Heart right ventricle (tissue), 16 donors: Measurements from ENCODE around the gene DOCK2. TPM values are rescaled to one million over a fixed set of nuclear protein-coding genes. Genes with fewer than 3 reads are reported as not detected.

Experiments
- ATAC-seq, 8 donors: fragments of 200-7000 bp; cut with Tn5 transposase; one replicate each; pipeline ENCODE4 v1.9.1; 2020; ENCODE audit warnings: mild to moderate bottlenecking in 8 of 8, moderate library complexity in 8 of 8, moderate number of reproducible peaks in 1 of 8
- DNase-seq, 2 donors: peaks; one replicate each; pipeline ENCODE4 v3.0.0-alpha.2; 2020
- H3K27ac ChIP-seq, 10 donors: fragments of 200-600 bp; sonication (generic) in 2 of 10; one replicate each; pipeline versions ENCODE4 v1.5.0 to v1.8.0; 2020 to 2022; ENCODE audit warnings: mild to moderate bottlenecking in 3 of 10
- H3K27me3 ChIP-seq, 7 donors: fragments of 200-600 bp; one replicate each; pipeline ENCODE4 v1.8.0; 2021 to 2022; ENCODE audit warnings: mild to moderate bottlenecking in 2 of 7
- H3K36me3 ChIP-seq, 9 donors: fragments of 200-600 bp; sonication (generic) in 1 of 9; one replicate each; pipeline versions ENCODE4 v1.5.0 to v1.8.0; 2020 to 2022; ENCODE audit warnings: mild to moderate bottlenecking in 2 of 9
- H3K4me1 ChIP-seq, 9 donors: fragments of 200-600 bp; sonication (generic) in 1 of 9; one replicate each; pipeline versions ENCODE4 v1.5.0 to v1.8.0; 2020 to 2022; ENCODE audit warnings: mild to moderate bottlenecking in 4 of 9
- H3K4me3 ChIP-seq, 10 donors: fragments of 200-600 bp; sonication (generic) in 2 of 10; one replicate each; pipeline versions ENCODE4 v1.5.0 to v1.8.0; 2020 to 2022; ENCODE audit warnings: mild to moderate bottlenecking in 7 of 10, moderate library complexity in 2 of 10
- H3K9me3 ChIP-seq, 11 donors: fragments of 200-600 bp in 10 of 11; sonication (generic) in 2 of 11; one replicate each; pipeline versions ENCODE4 v1.5.0 to v1.8.0; 2013 to 2022; ENCODE audit warnings: mild to moderate bottlenecking in 2 of 11, control low read depth in 1 of 11, moderate library complexity in 1 of 11
- WGBS, 2 donors: extraction: QIAGEN DNeasy Blood & Tissue Kit; methylation state at CpG; one replicate each; pipeline ENCODE4 v1.1.7; 2013; ENCODE audit warnings: inconsistent platforms in 1 of 2; 5-methylcytosine and 5-hydroxymethylcytosine counted together
- intact Hi-C, 10 donors: fragments of 100-400 bp; cut with DNase I; formaldehyde crosslinking; loops; one replicate each; pipeline versions ENCODE4 v1.11.1 to v1.14.2; 2022
- polyA plus RNA-seq, 2 donors: library from polyadenylated mRNA; stranded (reverse); fragments of 200-250 nt; gene quantifications; one replicate each; pipeline ENCODE4 v1.2.3, GENCODE V29; 2013
- total RNA-seq, 10 donors: library from RNA; stranded (reverse); fragmentation: NEBNext Ultra II Directional in 3 of 10; extraction: Animal tissue kit (Norgen Biotek cat#: 25700) in 3 of 10; gene quantifications; one replicate each; pipeline versions ENCODE4 v1.2.1 to v1.2.4, GENCODE V29; 2021 to 2023
- TF ChIP-seq, protein P1 (sequence below), 9 donors: fragments of 200-600 bp; sonication (generic) in 2 of 9; IDR thresholded peaks; one replicate each; pipeline versions ENCODE4 v1.5.0 to v1.8.0; 2021 to 2022; ENCODE audit warnings: antibody characterized with exemption in 9 of 9, mild to moderate bottlenecking in 5 of 9, moderate library complexity in 1 of 9
- donor health status: Arrhythmogenic right ventricular cardiomyopathy.
- donor health status: ischemic (EF 13 %, LVEDD 7.1; RV severe dilation, severe dysfunction).
- donor health status: healthy with polysubstance abuse.
- donor health status: DM: no; HTN: yes; CAD: no.
- donor health status: DM: no; HTN: no; CAD: no.
- donor health status: ischemic (EF 25% LVEDD 6.9; RV normal size, moderate dysfunction).
- donor health status: ischemic (EF 25% LVEDD 5.7; RV mildly dilated, moderate dysfunction).
- donor health status: healthy.
- donor health status: DM: yes; HTN: yes; CAD: no.
- donor health status: Ischemic cardiomyopathy.
- donor health status: ischemic (EF 35%, LVEDD 5.7; RV mildly dilated, moderate dysfunction).
- donor health status: nonischemic (EF 11% LVEDD 7.7; RV severe dilation, severe dysfunction).
- donor health status: DM: yes; HTN: yes; CAD: no.
- donor health status: PGD.
- donor health status: ischemic (EF 29% LVEDD 5.4; RV normal size, mild dysfunction).
- donor health status: nonischemic (EF 23%, LVEDD 6.1; RV moderate dilation, normal function).

Gene DOCK2
- total and polyA plus RNA-seq, 12 donors: 1.2 to 24.6 (median 4.2) TPM

DNA sequence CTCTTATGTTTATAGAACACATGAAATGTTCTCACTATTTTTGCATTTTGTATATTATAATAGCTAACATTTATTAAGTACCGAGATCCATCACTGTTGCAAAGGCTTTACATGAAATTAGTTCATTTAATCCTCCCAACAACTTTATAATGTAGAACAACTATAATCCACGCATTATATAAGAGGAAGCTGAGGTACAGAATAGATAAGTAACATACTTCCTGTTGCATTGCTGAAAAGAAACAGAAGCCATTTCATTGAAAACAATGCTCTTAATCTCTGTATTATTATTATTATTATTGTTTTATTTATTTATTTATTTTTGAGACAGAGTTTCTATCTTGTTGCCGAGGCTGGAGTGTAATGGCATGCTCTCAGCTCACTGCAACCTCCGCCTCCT is 351.1 kb downstream of the DOCK2 start:
- Histone ChIP-seq H3K9me3 (no peaks in the 10 kb centered on the region), H3K4me1 (no peaks in the 10 kb centered on the region), H3K4me3 (no peak overlapping the region), H3K27ac (no peak overlapping the region), H3K36me3 (peaks cover 0 to 80% (median 0%) of the 10 kb centered on the region in 9 donors), H3K27me3 (peaks cover 0 to 38% (median 15%) of the 10 kb centered on the region in 7 donors)
- 79 to 81% methylated on average over 4 of the region's 4 CpGs for WGBS, 2 donors
- intact Hi-C loops: no loop called here
- ATAC-seq (no peak), DNase-seq (no peak)
- TF ChIP-seq, protein P1, sequence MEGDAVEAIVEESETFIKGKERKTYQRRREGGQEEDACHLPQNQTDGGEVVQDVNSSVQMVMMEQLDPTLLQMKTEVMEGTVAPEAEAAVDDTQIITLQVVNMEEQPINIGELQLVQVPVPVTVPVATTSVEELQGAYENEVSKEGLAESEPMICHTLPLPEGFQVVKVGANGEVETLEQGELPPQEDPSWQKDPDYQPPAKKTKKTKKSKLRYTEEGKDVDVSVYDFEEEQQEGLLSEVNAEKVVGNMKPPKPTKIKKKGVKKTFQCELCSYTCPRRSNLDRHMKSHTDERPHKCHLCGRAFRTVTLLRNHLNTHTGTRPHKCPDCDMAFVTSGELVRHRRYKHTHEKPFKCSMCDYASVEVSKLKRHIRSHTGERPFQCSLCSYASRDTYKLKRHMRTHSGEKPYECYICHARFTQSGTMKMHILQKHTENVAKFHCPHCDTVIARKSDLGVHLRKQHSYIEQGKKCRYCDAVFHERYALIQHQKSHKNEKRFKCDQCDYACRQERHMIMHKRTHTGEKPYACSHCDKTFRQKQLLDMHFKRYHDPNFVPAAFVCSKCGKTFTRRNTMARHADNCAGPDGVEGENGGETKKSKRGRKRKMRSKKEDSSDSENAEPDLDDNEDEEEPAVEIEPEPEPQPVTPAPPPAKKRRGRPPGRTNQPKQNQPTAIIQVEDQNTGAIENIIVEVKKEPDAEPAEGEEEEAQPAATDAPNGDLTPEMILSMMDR (IDR thresholded peaks at IDR 0.05): no peak

DNA sequence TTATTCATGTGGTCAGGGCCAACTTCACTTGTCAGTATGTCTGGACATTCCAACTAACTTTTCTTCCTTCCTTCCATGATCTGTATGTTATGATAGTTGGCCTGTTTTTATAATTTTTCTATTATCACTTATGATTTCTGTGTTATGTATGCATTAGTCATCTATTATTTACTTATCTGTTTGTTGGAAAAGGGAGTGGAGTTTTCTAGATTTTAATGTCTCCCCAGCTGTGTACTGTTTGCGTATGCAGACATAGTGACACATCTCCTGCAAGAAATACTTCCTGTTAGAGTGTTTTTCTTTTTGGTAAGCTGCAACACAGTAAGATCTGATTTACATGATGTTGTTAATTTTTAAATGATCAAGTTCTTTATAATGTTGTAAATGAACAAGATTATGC is 351.9 kb downstream of the DOCK2 start:
- intact Hi-C loops: no loop called here
- Histone ChIP-seq H3K36me3 (peaks cover 0 to 74% (median 0%) of the 10 kb centered on the region in 9 donors), H3K4me3 (no peak overlapping the region), H3K9me3 (no peaks in the 10 kb centered on the region), H3K27me3 (peaks cover 0 to 34% (median 9%) of the 10 kb centered on the region in 7 donors), H3K27ac (no peak overlapping the region), H3K4me1 (no peaks in the 10 kb centered on the region)
- ATAC-seq (no peak), DNase-seq (no peak)
- TF ChIP-seq, protein P1 (IDR thresholded peaks at IDR 0.05): no peak
- 82 to 85% methylated on average over 1 of the region's 1 CpG for WGBS, 2 donors

DNA sequence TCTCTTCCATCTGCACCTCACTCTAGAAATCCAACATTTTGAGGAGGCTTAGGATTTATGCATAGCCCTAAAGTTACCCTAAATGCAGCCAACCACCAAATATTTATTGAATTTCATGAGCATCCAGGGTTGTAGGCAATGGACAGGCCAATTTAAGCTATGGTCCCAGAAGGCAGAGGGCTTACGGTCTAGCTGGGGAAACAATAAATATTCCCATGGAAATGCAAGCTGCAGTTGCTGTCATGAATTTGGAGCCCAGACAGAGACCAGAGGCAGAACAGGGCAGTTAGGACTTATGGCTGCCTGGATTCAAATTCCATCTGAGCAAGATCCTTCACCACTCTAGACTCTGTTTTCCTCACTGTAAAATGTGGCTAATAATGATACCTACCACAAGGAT is 352.3 kb downstream of the DOCK2 start:
- ATAC-seq: no peak
- no peaks in the 10 kb centered on the region for H3K4me1 ChIP-seq
- no peak overlapping the region for H3K27ac ChIP-seq
- WGBS, 2 donors: 74 to 86% methylated on average over 1 of the region's 1 CpG
- H3K36me3 ChIP-seq: peaks cover 0 to 74% (median 0%) of the 10 kb centered on the region in 9 donors
- DNase-seq: no peak
- no peaks in the 10 kb centered on the region for H3K9me3 ChIP-seq
- H3K27me3 ChIP-seq: peaks cover 0 to 36% (median 5%) of the 10 kb centered on the region in 7 donors
- TF ChIP-seq, protein P1 (IDR thresholded peaks at IDR 0.05): no peak
- intact Hi-C loops: no loop called here
- H3K4me3 ChIP-seq: no peak overlapping the region

DNA sequence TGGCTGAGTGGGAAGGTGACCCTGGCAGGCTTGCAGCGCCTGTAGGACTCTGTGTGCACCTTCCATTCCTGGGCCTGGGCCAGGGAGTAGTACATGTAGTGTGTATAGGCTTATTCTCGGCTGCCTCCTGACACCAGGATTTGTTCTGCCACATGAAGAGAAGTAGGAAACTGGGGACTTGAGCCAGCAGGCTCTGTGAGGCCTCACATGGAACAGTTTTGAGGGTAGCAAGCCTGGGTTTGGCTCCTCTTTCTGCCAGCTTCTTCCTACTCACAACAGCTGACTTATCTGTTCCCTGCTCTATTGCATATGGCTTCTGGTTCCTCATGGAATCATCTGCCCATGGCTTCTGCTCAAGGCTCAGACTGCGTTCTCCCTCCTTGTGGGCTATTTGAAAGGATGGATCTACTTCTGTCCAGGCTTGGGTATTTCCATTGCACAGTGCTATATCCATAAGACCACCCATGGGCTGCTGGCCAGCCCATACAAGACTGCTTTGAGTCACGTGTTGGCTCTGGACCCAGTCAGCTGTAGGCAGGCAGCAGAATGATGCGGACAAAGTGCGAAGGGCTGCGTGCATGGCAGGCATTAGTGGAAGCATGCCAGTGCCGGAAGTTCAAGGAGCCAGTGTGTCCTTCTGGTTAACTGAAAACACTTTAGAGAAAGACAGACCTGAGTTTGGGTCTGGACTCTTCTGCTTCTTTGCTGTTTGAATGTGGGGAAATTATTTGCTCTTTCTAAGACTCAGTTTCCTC is 354.2 kb downstream of the DOCK2 start:
- Histone ChIP-seq H3K27me3 (peaks cover 0 to 33% (median 0%) of the 10 kb centered on the region in 7 donors), H3K4me1 (no peaks in the 10 kb centered on the region), H3K27ac (no peak overlapping the region), H3K9me3 (no peaks in the 10 kb centered on the region), H3K4me3 (no peak overlapping the region), H3K36me3 (peaks cover 0 to 73% (median 0%) of the 10 kb centered on the region in 9 donors)
- WGBS, 2 donors: 81 to 86% methylated on average over 8 of the region's 8 CpGs
- DNase-seq (no peak), ATAC-seq (no peak)
- intact Hi-C loops: no loop called here
- TF ChIP-seq, protein P1 (IDR thresholded peaks at IDR 0.05): no peak
